ENCODE results near the gene XPNPEP1. TPM values are rescaled to one million over a fixed set of nuclear protein-coding genes. Genes with fewer than 3 reads are reported as not detected.

The XPNPEP1 gene
- total RNA-seq, 1 experiment from 2014 or later: 89.2 TPM

DNA sequence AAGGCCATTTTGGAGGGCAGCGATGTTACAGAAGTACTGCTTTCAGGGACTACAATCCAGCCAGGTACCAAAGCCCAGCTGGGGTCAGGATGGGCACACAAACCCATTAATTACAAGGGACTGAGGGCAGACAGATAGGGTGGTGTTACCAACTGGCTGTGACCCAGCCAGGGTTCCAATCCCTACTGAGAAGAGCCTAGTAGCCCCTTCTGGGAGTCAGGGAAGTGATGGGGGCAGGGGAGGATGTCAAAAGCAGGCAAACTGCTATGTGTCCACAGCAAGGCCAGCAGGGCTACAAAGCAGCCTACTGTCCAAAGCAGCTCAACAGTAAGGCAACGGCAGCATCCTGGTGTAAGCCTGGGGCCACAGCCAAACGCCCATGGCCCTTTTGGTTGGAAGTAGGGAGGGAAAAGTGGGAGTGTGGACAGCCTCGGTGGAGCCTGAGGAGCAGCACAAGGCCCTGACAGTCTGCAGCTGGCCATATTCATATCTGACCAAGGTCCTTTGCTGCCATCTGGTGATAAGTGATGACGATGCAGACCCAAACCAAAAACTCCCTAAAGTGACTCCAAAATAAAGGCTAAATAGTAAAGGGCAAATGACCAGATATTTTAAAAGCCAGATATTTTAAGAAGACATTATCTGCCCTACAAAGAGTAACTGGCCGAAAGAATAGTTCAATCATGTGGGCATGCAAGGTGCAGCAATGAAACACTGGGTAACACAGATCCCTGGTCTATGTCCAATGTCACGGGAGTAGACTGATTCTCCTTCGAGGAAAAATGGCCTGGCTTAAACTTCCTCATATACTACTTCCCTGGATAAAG lies 56.9 kb downstream of the XPNPEP1 start:
- peak; percentile 4 for DNase-seq (ENCODE audit: low read depth)

DNA sequence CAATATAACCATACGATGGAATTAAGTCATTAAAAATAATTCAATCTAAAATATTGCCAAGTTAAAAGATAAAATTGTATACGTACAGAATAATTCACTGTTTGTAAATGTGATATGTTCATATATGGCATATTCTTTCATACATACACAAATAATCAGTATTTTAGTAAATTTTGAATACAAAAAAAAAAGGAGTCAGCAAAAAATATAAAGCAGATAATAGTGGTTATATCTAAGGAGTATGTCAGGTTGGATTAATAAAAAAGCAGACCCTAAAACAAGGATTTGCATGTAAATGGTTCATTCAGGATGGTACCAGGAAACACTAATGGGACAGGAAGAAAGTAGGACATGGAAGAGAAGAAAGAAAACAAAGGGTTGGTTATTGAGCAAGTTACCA lies 59.5 kb downstream of the XPNPEP1 start:
- no peak for DNase-seq (ENCODE audit: low read depth)

DNA sequence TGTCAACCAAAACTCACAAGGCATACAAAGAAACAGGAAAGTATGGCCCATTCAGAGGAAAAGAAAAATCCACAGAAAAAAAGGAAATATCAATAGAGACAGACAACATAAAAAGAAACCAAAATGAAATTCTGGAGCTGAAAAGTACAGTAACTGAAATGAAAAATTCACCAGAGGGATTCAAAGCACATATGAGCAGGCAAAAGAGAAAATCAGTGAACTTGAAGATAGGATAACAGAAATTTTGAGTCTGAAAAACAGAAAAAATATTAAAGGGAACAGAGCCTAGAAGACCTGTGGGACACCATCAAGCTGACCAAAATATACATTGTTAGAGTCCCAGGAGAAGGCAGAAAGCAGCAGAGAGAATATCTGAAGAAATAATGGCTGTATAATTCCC lies 60.6 kb downstream of the XPNPEP1 start:
- DNase-seq (ENCODE audit: low read depth): no peak

DNA sequence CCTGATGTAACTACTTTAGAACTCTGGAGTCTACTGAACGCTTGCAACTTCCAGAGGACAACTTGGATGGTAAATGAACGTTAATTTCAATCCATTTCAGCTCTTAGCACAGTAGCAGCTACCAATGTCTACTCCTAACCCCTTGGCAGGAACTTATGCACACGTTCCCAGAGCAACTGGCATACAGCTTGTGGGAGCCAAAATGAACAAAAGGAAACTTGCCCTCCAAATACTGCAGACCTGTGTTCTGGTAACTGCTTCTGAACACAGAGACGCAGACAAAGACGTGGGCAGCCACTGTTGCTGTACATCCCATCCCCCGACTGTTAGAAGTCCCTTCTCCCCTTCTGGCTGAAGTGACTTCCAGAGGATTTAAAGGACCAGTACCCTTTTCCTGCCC lies 61.3 kb downstream of the XPNPEP1 start:
- DNase-seq (ENCODE audit: low read depth): no peak

DNA sequence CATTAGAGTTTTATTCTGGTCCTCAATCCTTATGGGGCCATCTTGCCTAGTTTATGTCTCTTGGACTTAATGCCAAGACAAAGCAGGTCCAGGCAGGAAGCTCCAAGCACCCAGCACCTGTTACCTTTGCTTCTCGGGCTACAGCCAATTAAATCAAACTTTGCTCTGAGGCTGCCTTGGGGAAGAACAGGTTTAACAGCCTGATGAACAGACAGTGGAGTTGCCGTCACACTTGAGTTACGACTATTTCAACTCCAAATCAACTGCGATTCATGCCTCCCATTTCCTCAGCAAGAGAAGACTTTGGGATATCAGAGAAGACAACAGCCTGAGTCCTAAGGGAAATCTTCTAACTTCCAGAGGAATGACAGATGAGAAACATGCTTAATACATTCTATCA lies 62.2 kb downstream of the XPNPEP1 start:
- DNase-seq (ENCODE audit: low read depth): no peak

DNA sequence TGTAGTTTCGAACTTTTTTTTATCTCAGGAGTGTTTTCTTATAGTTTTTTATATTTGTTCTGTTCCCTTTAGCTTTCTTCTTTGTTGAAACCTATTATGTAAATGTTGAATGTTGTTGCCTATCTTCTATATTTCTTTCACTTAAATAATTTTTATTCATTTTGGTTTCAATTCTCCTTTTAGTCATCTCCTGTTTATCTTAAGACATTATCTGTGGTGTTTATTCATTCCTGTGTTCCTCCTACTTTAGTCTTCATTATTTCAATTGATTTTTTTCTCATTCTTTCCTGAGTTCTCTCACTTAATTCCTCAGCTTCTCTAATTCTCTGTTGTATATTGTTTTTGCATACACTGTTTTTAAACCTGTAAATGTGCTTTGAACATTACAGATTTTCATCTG lies 64.1 kb downstream of the XPNPEP1 start:
- DNase-seq (ENCODE audit: low read depth): no peak

DNA sequence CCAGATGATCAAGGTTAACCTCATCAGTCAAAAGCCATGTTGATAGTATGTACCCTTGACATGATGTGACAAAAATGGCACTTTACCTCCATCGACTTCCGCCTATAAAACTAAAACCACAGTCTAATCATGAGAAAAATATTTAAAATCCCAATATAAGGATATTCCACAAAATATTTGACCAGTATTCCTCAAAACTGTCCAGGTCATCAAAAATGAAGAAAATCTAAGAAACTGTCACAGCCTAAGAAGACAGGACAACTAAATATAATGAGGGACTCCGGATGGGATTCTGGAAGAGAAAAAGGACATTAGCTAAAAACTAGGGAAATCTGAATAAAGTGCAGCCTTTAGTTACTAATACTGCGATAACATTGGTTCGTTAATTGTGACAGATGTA lies 67.6 kb downstream of the XPNPEP1 start:
- no peak for DNase-seq (ENCODE audit: low read depth)

DNA sequence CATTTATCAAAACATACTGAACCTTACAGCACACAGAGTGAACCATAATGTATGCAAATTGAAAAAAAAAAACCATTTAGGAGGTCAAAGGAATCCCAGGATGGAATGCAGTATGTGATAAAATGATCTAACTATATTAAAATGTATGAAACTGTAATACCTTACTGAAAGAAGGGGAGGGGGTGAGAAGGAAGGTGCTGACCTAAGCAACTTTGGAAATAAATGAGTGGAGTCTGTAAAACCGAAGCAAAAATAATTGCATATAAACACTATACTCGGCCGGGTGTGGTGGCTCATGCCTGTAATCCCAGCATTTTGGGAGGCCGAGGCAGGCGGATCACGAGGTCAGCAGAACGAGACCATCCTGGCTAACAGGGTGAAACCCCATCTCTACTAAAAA lies 69.4 kb downstream of the XPNPEP1 start:
- no peak for DNase-seq (ENCODE audit: low read depth)

DNA sequence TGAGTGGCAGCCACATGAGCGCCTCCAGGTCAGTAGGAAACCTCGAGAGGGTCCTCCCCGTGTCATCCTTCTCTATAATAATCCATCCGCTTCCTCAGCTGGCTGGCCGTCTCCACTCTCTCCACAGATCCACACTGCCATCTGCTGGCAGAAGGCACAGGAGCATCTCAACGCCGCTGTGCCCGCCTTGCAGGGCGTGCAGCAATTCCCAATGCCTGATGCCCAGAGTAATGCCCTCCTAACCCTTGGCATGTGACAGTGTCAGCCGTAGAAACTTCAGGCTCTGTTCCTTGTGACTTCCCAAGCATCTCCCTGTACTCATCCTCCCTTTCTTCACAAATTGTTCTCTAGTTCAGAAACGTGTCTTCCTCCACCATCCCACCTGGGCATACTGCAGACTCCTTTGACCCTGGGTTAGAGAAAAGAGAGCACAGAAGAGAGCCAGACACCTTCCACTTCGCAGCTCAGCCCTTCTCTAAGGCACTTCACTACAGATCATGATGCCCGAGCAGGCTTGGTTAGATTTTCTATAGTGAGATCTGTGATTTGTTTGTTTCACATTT lies 70.8 kb downstream of the XPNPEP1 start:
- peak; percentile 60 for DNase-seq (ENCODE audit: low read depth)

DNA sequence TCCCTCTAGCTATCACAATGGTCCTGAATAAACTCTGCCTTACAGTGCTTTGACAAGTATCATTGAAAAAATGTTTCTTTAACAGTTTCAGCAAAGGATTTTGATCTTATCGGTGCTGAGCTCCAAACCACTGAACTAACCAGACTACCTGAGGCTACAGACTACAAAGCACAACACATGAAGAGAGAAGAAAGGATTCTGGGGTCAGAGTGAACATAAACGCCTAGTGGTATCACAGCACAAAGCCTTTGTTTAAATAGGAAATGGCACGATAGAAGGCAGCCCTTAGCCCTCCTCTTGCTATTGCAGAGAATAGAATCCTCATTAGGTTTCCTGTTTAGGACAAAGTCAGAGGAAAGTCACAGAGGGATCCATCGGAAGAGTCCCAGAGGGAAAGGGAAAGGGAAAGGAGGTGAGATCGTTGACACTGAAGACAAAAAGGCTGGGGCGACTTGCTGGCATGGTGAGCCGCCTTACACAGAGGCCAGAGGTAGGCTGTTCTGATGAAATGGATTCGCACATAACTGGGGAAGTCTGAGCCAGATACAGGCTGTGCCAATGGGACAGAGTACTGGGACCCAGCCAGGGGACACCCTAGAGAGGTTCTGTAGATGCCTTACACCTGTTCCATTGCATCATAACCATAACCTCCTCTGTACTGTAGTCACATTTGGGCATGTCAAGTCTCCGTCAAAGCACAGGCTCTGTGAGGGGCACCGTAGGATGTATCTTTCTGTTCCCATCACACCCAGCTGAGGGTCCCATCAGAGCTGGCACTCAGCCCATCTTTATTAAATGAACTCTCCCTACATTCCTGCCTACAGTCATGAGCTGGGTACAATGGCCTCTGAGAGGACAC lies 71.5 kb downstream of the XPNPEP1 start:
- DNase-seq (ENCODE audit: low read depth): no peak

DNA sequence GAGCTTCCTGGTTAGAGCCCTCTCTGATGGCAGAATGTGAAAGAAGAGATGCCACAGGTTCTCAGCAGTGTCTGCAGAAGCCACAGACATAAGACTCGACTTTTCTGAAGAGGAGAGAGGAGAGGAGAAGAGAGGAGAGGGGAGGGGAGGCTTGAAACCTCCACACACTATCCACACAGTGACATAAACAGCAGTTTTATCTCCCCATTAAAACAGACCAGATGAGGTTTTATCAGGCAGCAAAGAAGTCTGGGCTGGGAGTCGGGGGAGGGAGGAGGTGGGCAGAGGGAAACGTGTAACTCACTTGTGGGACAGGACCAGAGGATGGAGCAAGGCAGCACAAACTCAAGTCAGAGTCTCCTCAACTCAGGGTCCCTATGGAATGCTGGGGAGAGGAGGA lies 76.5 kb downstream of the XPNPEP1 start:
- no peak for DNase-seq (ENCODE audit: low read depth)

DNA sequence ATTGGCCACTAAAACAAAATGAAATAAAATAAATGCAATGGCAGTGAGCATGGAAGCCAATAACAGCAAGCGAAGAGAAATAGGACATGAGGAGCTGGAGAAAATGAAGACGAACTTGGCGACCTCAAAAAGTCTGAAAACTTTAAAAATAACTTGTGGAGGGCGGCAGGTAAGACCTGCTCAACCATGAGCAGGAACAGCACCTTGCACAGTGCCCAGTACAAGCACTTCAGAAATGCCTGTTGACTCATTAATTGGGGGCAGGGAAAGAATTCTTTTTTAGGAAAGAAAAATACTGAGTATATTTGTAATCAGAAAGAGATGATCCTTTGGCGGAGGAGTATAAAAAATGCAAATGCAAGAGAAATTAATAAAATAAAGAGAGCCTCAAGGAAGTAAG lies 78.0 kb downstream of the XPNPEP1 start:
- no peak for DNase-seq (ENCODE audit: low read depth)

DNA sequence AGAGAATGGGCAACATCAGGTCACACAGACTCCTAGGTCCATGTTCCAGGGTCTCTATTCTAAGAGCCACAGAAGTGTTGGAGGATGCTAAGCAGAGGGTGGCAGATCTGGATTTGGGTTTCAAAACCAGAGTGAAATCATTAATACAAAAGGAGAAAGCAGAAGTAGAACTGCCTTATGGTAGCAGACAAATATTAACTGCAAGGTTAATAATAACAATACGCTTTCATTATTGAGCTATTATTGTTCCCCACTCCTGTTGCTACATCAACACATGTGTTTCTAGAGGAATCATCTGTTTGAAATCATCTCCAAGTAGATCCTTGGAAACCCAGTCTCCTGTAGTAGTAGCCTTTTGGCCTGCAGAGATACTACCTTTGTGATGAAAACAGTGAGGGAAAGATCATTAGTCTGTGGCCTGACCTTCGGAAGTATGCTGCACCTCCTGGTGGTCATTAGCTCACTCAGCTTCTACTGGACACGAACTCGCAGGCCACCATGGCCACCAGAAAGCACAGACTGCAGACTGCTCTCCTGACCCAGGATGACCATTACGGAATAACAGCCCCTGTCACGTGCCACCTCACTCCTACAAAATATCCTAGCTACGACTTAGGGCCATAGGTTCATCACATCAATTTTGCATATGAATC lies 84.6 kb downstream of the XPNPEP1 start:
- DNase-seq (ENCODE audit: low read depth): no peak

DNA sequence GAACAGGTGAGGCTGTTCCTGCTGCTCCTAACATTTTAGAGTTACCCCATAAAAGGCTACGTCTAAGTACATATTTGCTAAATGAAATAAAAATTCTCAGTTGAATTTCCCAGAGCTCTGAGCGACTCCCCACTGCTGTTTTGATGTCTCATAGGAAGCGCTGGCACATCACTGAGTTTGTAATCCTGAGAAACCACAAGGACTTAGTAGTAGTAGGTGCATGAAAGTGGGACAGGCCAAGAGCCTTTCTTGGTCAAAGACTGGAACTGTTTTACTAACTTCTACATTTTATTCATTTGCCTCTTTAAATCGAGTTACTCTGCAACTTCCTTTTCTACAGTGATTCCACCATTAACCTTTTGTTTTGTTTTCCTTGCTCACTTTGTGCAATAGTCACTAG lies 85.9 kb downstream of the XPNPEP1 start:
- no peak for DNase-seq (ENCODE audit: low read depth)

DNA sequence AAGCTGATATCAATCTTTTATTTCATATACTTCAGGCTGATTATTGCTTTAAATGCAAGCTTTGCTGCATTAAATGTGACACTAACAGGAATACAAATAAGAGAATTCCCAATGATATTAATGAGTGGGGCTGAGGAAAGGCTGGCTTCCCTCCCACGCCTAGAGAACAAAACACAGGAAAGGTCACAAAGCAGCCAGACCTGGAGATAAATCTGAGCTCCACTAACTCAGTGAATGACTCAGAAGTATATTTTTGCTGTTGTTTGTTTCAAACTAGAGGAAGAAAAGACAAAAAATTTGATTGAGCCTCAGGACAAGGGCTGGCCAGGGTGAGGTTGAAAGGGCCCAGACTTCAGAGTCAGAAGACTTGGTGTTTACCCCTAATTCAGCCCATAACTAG lies 88.1 kb downstream of the XPNPEP1 start:
- no peak for DNase-seq (ENCODE audit: low read depth)

DNA sequence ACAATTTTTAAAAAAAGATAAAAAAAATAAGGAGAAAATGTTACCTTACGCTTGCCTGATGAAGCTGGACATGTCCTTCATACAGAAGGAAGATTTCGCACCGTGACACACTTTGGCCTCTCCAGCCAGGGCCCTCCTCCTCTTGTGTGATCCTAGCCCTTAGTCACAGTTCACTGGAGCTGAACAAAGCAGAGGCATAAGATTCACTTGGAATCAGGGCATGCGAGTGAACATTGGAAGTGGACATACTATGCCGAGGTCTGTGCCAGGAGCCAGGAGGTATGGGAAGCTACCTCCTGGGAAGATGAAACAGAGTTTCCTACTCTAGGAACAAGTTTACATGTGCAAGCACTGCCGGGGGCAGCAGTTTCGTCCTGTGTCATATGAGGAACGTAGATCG lies 91.5 kb downstream of the XPNPEP1 start:
- no peak for DNase-seq (ENCODE audit: low read depth)

DNA sequence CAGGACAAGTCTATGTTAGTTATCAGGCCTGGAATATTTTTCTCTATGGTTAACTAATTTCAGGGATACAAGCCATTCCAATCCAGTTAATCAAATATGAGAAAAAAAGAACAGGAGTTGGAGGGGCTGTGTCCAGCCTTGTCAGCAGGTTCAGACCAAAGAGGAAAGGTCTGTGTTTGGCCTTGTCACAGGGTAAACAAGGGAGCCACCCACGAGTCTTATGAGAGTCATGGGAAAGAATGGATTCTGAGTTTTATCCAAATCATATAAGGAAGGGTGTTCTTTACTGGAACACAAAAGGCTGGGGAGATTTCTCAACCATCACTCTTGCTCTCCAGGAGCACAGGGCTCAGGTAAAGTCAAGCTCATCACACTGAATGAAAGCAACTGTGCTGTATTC lies 99.1 kb downstream of the XPNPEP1 start:
- DNase-seq (ENCODE audit: low read depth): no peak

DNA sequence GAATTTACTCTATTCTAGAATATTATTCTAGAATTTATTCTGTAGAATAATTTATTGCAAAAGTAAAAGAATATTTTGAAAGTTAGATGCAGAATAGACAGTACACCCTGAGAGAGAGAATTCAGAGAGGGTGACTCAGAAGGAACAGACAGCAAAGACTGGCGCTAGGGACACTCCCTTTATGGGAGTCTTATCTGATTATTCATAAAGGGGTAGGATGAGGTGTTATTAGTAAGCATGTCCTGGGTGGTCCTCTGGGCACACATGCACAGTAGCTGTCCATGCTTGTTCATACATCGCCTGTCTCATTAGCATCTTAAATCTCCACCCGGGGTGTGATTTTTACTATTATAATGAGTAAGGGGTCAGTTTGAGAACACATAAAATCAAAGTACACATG lies 100.1 kb downstream of the XPNPEP1 start:
- DNase-seq (ENCODE audit: low read depth): no peak

DNA sequence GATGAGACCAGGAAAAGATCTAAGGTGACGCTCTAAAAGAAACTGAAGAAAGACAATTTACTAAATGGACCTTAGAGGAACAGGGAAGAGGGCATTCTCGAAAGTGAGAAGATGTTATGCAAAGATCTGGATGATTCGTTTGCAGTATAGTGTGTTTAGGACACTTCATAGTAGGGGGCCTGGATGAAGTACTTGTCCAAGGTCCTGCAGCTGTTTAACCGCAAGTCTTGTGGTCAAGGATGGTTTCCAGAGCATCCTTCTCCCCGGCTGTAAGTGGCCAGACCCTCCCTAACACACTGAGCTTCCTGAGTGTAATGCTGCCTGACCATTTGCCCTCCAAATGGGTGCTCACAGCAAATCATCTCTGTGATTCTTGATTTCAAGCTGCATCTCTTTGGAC lies 101.6 kb downstream of the XPNPEP1 start:
- no peak for DNase-seq (ENCODE audit: low read depth)

DNA sequence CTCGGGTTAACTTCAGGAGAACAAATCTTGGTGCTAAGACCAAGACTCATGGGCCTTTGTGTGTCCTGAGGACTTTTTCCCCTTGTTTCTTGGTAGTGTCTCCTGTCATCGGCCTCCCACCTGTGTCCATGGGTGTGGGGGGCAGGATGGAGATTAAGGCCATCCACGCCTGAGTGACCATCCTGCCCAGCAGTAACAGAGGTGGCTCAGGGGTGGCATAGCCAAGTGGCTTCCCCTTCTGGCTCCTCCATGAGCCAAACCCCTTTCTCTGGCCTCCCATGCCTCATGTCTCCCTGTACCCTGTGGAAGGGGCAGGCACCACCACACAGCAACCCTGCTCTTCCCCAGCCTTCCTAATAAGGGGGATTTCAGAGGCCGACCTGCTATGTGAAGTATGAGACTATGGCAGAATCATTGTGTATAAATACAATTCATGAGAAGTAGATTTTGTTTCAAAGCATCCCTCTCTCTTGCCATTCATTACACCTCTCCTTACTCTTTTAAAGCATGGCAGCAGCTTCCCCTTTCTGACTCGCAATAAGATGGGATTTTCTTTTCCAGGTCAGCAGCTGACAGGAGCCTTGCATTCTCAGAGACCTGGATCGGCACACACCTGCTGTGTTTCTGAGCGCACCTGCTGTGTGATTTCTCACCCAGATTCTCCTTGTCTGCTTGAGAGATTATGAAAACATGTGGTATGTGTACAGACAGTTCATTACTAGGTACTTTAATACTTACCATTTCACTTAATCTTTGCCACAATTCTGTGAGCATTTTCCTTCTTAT lies 102.5 kb downstream of the XPNPEP1 start:
- no peak for DNase-seq (ENCODE audit: low read depth)

DNA sequence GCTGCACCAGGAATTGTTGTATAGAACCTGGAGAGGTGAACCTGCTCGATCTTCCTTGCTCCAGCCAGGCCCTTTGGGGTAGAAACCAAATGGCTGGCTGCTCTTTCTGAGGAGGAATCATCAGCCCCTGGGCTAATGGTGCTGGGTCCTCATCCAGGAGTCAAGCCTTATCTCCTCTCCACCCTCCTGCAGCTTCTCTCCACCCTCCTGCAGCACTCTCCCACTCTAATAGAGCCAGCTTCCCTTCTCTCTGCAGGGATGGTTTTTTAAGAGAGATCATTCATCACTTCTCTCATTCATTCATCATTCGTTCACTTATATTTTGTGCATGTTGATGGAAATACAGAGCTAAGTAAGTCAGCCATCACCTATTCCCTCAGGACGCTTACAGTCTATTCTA lies 103.5 kb downstream of the XPNPEP1 start:
- no peak for DNase-seq (ENCODE audit: low read depth)
